HCT116 (cell line): ENCODE results near the gene TAPT1. TPM values are rescaled to one million over a fixed set of nuclear protein-coding genes. Genes with fewer than 3 reads are reported as not detected.

ENCODE experiments used
- ATAC-seq: fragments of 200-7000 bp; cut with Tn5 transposase; 2 replicates; pipeline ENCODE4 v1.9.1; 2020; ENCODE audit warnings: mild to moderate bottlenecking, moderate library complexity
- BruUV-seq: library from RNA; stranded (reverse); fragments of 400-500 nt; replicated peaks from 2 replicates; lab custom pipeline; 2021; lab: Mats Ljungman, UMichigan
- CTCF ChIA-PET: fragments of 300-600 bp; sonication (Branson Sonifier 250); formaldehyde crosslinking; loops from one replicate; lab custom pipeline; 2021; ENCODE audit warnings: antibody characterized with exemption; lab: Charles Lee
- POLR2A ChIA-PET: fragments of 300-600, 350-600 bp; sonication (Branson Sonifier 250); formaldehyde crosslinking; loops from one replicate; lab custom pipeline; 2021; ENCODE audit warnings: antibody characterized with exemption; lab: Charles Lee
- RAD21 ChIA-PET, 2 experiments: fragments of 300-600 bp; sonication (Branson Sonifier 250); formaldehyde crosslinking; loops; one replicate each; lab custom pipeline; 2023; ENCODE audit warnings: low total read pairs in 2 of 2; ENCODE audit not compliant: uncharacterized antibody in 2 of 2, unreplicated experiment in 2 of 2, low non-redundant PET in 1 of 2; lab: Charles Lee
- DNase-seq: peaks from one replicate; pipeline ENCODE4 v3.0.0-alpha.2; 2010; ENCODE audit warnings: low read depth, low spot score
- H2AFZ ChIP-seq: fragments of 200-600 bp; shearing (Covaris generic), sonication (generic); 2 replicates; pipeline ENCODE4 v1.6.1; 2017; ENCODE audit warnings: low read depth, mixed run types, mixed read lengths, antibody characterized with exemption, low read length; ENCODE audit not compliant: poor library complexity, severe bottlenecking
- H3K27ac ChIP-seq: 2 replicates; pipeline ENCODE4 v1.5.1; 2012; ENCODE audit warnings: low read depth, low read length
- H3K27me3 ChIP-seq: fragments of 200-600 bp; sonication (generic); 2 replicates; pipeline ENCODE4 v1.6.1; 2016; ENCODE audit warnings: mixed run types, low read length, mixed read lengths; ENCODE audit not compliant: insufficient read depth
- H3K36me3 ChIP-seq, 2 experiments: fragments of 200-500 bp in 1 of 2; fragments of 200-600 bp in 1 of 2; sonication (Bioruptor generic) in 1 of 2; sonication (generic) in 1 of 2; 2 replicates each; pipeline versions ENCODE4 v1.5.1 to v1.6.1; 2014 to 2016; ENCODE audit warnings: low read length in 2 of 2, inconsistent platforms in 1 of 2, mixed read lengths in 1 of 2, mixed run types in 1 of 2; ENCODE audit not compliant: insufficient read depth in 2 of 2, control insufficient read depth in 1 of 2
- H3K4me1 ChIP-seq, 2 experiments: fragments of 200-600 bp in 1 of 2; sonication (generic) in 1 of 2; 2 replicates each; pipeline versions ENCODE4 v1.5.1 to v1.6.1; 2012 to 2017; ENCODE audit warnings: low read length in 2 of 2, inconsistent platforms in 1 of 2, mild to moderate bottlenecking in 1 of 2, mixed read lengths in 1 of 2, mixed run types in 1 of 2, moderate library complexity in 1 of 2; ENCODE audit not compliant: insufficient read depth in 2 of 2, control insufficient read depth in 1 of 2
- H3K4me2 ChIP-seq: fragments of 200-600 bp; sonication (generic); 2 replicates; pipeline ENCODE4 v1.6.1; 2017; ENCODE audit warnings: mixed run types, low read length, mixed read lengths
- H3K4me3 ChIP-seq, 2 experiments: fragments of 200-600 bp in 1 of 2; sonication (generic) in 1 of 2; replicated peaks in 1 of 2; 2 replicates each; pipeline ENCODE4 v1.5.1; 2011 to 2016; ENCODE audit warnings: low read length in 2 of 2, control low read depth in 1 of 2, low read depth in 1 of 2, mild to moderate bottlenecking in 1 of 2, mixed read lengths in 1 of 2, mixed run types in 1 of 2
- H3K79me2 ChIP-seq: fragments of 200-600 bp; sonication (generic); 2 replicates; pipeline ENCODE4 v1.6.1; 2017; ENCODE audit warnings: mild to moderate bottlenecking, mixed run types, low read length, moderate library complexity, mixed read lengths; ENCODE audit not compliant: insufficient read depth
- H3K9ac ChIP-seq: fragments of 200-600 bp; sonication (generic); 2 replicates; pipeline ENCODE4 v1.6.1; 2016; ENCODE audit warnings: low read length, mixed read lengths
- H3K9me2 ChIP-seq: fragments of 200-600 bp; sonication (generic), shearing (Covaris generic); 2 replicates; pipeline ENCODE4 v1.6.1; 2017; ENCODE audit warnings: mixed run types, mild to moderate bottlenecking, moderate library complexity; ENCODE audit not compliant: insufficient read depth
- H3K9me3 ChIP-seq, 2 experiments: fragments of 200-500 bp in 1 of 2; fragments of 200-600 bp in 1 of 2; sonication (Bioruptor generic) in 1 of 2; sonication (generic) in 1 of 2; 2 replicates each; pipeline ENCODE4 v1.6.1; 2014 to 2017; ENCODE audit warnings: low read length in 2 of 2, mixed read lengths in 2 of 2, inconsistent platforms in 1 of 2, low read depth in 1 of 2, mild to moderate bottlenecking in 1 of 2, mixed run types in 1 of 2, moderate library complexity in 1 of 2; ENCODE audit not compliant: control insufficient read depth in 1 of 2, insufficient read depth in 1 of 2
- H4K20me1 ChIP-seq: fragments of 200-600 bp; sonication (generic), shearing (Covaris generic); 2 replicates; pipeline ENCODE4 v1.6.1; 2017; ENCODE audit warnings: mixed run types, mild to moderate bottlenecking, moderate library complexity; ENCODE audit not compliant: insufficient read depth
- CBX3 ChIP-seq: IDR thresholded peaks from 2 replicates; pipeline ENCODE4 v1.6.1; 2012; ENCODE audit warnings: low read depth
- CEBPB ChIP-seq: IDR thresholded peaks from 2 replicates; pipeline ENCODE4 v1.6.1; 2012; ENCODE audit warnings: low read depth
- EGR1 ChIP-seq: IDR thresholded peaks from 2 replicates; pipeline ENCODE4 v1.6.1; 2012; ENCODE audit warnings: low read depth
- ELF1 ChIP-seq: IDR thresholded peaks from 2 replicates; pipeline ENCODE4 v1.6.1; 2012; ENCODE audit warnings: low read depth, borderline replicate concordance
- EZH2 ChIP-seq: fragments of 200-600 bp; sonication (generic); IDR thresholded peaks from 2 replicates; pipeline ENCODE4 v1.6.1; 2017; ENCODE audit warnings: antibody characterized with exemption, mixed run types
- EZH2phosphoT487 ChIP-seq: fragments of 200-600 bp; IDR thresholded peaks from 2 replicates; pipeline ENCODE4 v1.6.1; 2018; ENCODE audit warnings: antibody characterized with exemption, borderline replicate concordance
- FOSL1 ChIP-seq: IDR thresholded peaks from 2 replicates; pipeline ENCODE4 v1.6.1; 2012; ENCODE audit warnings: low read depth
- JUND ChIP-seq: IDR thresholded peaks from 2 replicates; pipeline ENCODE4 v1.6.1; 2012
- POLR2A ChIP-seq: IDR thresholded peaks from 2 replicates; pipeline ENCODE4 v1.7.0; 2011; ENCODE audit warnings: borderline replicate concordance; ENCODE audit not compliant: insufficient read depth, insufficient read length; ENCODE audit errors: extremely low read depth
- RAD21 ChIP-seq: IDR thresholded peaks from 2 replicates; pipeline ENCODE4 v1.6.1; 2012; ENCODE audit warnings: low read depth, mild to moderate bottlenecking
- SP1 ChIP-seq: IDR thresholded peaks from 2 replicates; pipeline ENCODE4 v1.6.1; 2012; ENCODE audit warnings: low read depth
- SRF ChIP-seq: IDR thresholded peaks from 2 replicates; pipeline ENCODE4 v1.6.1; 2012; ENCODE audit warnings: low read depth
- ZFX ChIP-seq: fragments of 450-650 bp; IDR thresholded peaks from 2 replicates; pipeline ENCODE4 v1.6.1; 2017
- ZNF274 ChIP-seq: fragments of 200-500 bp; sonication (Bioruptor generic); IDR thresholded peaks from 2 replicates; pipeline ENCODE4 v1.6.1; 2014; ENCODE audit warnings: mild to moderate bottlenecking, low read depth, low read length, inconsistent platforms
- intact Hi-C: fragments of 100-400 bp; cut with micrococcal nuclease; formaldehyde crosslinking; loops from 2 replicates; pipeline ENCODE4 v1.10.0; 2022
- total RNA-seq: library from RNA; stranded (reverse); gene quantifications from one replicate; pipeline ENCODE4 v1.2.1, GENCODE V29; 2021; ENCODE audit not compliant: unreplicated experiment
- TF ChIP-seq, protein P1 (sequence below): IDR thresholded peaks from 2 replicates; pipeline ENCODE4 v1.6.1; 2012
- TF ChIP-seq, protein P2 (sequence below): IDR thresholded peaks from 2 replicates; pipeline ENCODE4 v1.6.1; 2012
- TF ChIP-seq, protein P3 (sequence below): IDR thresholded peaks from 2 replicates; pipeline ENCODE4 v1.6.1; 2011; ENCODE audit warnings: mild to moderate bottlenecking, low read length, moderate library complexity; ENCODE audit not compliant: insufficient replicate concordance; ENCODE audit errors: extremely low read depth
- TF ChIP-seq, protein P4 (sequence below): IDR thresholded peaks from 2 replicates; pipeline ENCODE4 v1.6.1; 2012; ENCODE audit warnings: low read depth

TAPT1 gene
- total RNA-seq, 1 experiment from 2014 or later = 11.7 TPM

DNA sequence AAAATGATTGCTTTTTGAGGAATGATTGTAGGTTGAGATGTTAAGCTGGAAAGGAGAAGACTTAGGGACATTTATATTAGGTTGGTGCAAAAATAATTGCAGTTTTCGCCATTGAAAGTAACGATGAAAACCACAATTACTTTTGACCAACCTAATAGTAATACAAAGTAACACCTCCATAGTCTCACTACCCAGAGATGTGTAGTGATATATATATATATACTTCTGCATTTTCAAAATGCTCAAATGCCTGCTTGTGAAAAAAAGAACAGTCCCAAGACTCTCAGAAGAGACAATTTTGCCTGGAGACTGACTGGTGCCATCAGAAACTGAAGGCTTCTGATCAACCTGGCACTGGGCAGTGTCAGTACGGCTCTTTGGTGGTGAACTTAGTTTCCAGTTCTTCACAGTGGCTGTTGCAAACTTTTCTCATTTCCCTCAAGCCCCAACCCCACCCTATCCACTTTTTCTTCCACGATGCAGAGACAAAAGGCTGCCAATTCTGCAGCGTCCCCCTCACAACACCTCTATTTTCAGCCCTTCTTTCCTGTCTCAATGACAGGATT is 35.1 kb upstream of the TAPT1 start:
- H3K27ac ChIP-seq = no peak overlapping the region
- no peaks in the 10 kb centered on the region for H3K36me3 ChIP-seq
- H3K9ac ChIP-seq = no peak overlapping the region
- no peaks in the 10 kb centered on the region for H3K79me2 ChIP-seq
- RAD21 ChIA-PET = no interaction called here
- BruUV-seq = no TSS peak
- H3K4me2 ChIP-seq = no peak overlapping the region
- H4K20me1 ChIP-seq = no peaks in the 10 kb centered on the region; the same call in 1 of the 2 replicates
- no peak for DNase-seq
- POLR2A ChIA-PET = no interaction called here
- ATAC-seq = no peak
- no peaks in the 10 kb centered on the region for H3K9me2 ChIP-seq
- no peaks in the 10 kb centered on the region for H3K4me1 ChIP-seq
- H3K4me3 ChIP-seq = no peak overlapping the region
- H3K9me3 ChIP-seq = no peaks in the 10 kb centered on the region
- CTCF ChIA-PET = no interaction called here
- no peak overlapping the region for H2AFZ ChIP-seq
- intact Hi-C loops = no loop called here
- TF ChIP-seq SP1 (no peak), ELF1 (no peak), ZNF274 (no peak), EZH2phosphoT487 (no peak), RAD21 (no peak), EGR1 (no peak), POLR2A (no peak), CBX3 (no peak), CEBPB (no peak), JUND (no peak), EZH2 (no peak), FOSL1 (no peak), ZFX (no peak), SRF (no peak)
- TF ChIP-seq, protein P1, sequence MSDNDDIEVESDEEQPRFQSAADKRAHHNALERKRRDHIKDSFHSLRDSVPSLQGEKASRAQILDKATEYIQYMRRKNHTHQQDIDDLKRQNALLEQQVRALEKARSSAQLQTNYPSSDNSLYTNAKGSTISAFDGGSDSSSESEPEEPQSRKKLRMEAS = no peak
- TF ChIP-seq, protein P2, sequence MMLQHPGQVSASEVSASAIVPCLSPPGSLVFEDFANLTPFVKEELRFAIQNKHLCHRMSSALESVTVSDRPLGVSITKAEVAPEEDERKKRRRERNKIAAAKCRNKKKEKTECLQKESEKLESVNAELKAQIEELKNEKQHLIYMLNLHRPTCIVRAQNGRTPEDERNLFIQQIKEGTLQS = no peak
- TF ChIP-seq, protein P3, sequence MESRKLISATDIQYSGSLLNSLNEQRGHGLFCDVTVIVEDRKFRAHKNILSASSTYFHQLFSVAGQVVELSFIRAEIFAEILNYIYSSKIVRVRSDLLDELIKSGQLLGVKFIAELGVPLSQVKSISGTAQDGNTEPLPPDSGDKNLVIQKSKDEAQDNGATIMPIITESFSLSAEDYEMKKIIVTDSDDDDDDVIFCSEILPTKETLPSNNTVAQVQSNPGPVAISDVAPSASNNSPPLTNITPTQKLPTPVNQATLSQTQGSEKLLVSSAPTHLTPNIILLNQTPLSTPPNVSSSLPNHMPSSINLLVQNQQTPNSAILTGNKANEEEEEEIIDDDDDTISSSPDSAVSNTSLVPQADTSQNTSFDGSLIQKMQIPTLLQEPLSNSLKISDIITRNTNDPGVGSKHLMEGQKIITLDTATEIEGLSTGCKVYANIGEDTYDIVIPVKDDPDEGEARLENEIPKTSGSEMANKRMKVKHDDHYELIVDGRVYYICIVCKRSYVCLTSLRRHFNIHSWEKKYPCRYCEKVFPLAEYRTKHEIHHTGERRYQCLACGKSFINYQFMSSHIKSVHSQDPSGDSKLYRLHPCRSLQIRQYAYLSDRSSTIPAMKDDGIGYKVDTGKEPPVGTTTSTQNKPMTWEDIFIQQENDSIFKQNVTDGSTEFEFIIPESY = no peak
- TF ChIP-seq, protein P4, sequence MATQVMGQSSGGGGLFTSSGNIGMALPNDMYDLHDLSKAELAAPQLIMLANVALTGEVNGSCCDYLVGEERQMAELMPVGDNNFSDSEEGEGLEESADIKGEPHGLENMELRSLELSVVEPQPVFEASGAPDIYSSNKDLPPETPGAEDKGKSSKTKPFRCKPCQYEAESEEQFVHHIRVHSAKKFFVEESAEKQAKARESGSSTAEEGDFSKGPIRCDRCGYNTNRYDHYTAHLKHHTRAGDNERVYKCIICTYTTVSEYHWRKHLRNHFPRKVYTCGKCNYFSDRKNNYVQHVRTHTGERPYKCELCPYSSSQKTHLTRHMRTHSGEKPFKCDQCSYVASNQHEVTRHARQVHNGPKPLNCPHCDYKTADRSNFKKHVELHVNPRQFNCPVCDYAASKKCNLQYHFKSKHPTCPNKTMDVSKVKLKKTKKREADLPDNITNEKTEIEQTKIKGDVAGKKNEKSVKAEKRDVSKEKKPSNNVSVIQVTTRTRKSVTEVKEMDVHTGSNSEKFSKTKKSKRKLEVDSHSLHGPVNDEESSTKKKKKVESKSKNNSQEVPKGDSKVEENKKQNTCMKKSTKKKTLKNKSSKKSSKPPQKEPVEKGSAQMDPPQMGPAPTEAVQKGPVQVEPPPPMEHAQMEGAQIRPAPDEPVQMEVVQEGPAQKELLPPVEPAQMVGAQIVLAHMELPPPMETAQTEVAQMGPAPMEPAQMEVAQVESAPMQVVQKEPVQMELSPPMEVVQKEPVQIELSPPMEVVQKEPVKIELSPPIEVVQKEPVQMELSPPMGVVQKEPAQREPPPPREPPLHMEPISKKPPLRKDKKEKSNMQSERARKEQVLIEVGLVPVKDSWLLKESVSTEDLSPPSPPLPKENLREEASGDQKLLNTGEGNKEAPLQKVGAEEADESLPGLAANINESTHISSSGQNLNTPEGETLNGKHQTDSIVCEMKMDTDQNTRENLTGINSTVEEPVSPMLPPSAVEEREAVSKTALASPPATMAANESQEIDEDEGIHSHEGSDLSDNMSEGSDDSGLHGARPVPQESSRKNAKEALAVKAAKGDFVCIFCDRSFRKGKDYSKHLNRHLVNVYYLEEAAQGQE = no peak
- TF ChIP-seq, all 23 proteins: peak for 0
- no peaks in the 10 kb centered on the region for H3K27me3 ChIP-seq
